NCI-H510A (cell line): ENCODE data around the gene DENND1A.

ENCODE experiments used
- DNase-seq: peaks from one replicate; lab custom pipeline; 2025; lab: John Stamatoyannopoulos, UW

DENND1A gene

DNA sequence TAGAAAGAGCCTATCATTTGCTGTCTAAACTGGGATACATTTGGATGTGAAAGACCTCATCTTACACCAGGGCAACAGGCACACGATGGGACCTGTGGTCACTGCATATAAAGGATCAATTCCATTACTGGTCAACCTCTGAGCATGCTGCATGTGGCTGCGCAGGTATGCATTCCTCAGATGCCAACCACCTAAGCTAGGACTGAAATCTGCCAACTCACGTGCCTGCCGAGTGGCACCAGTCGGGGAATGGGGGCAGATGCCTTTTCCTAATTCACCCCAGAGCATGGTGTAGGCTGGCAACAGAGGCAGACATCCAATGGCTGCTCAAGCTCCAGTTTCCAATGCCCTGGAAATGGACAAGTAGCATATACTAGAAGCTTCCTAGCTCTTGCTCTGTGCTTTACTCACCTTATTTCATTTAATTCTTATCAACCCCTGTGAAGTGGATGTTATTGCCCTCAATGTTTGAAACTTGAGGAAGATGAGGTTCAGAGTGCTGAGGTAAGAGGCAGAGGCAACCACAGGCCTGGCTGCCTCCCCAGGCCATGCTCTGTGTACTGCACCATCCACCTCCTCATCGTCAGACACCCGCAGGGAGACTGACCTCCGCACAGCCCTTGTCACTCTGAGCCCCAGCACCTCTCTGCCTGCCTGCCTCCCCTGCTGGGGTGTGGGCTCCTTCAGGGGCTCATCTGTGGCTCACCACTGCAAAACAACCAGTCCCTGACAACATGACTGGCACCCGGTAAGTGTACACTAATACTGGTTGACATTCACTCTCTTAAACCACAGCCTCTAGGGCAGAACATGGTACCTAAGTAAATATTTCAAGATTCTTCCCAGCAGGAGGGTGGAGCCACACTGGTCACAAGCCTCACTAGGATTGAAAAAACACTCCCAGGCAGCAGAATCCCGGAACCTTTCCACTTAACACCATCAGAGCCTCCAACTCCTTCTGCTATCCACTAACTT lies 345.4 kb downstream of the DENND1A start:
- DNase-seq = peak; percentile 61

DNA sequence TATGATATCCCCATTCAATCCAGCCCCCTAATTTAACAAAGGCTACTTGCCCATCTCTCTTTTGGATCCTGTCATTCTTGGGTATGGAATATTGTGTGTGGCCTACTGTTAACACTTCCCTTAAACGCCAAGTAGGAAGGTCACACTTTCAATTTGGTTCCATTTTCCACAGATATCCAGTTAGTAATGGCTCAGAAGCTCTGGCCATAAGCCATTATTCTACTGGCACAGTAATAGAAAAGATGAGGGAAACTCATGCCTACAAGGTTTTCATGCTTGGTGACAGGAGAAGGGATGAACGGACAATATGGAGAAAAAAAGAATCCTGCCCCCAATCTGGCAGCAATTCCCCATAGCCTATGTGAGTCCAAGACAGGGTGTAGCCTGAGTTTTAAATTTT lies 346.3 kb downstream of the DENND1A start:
- no peak for DNase-seq

DNA sequence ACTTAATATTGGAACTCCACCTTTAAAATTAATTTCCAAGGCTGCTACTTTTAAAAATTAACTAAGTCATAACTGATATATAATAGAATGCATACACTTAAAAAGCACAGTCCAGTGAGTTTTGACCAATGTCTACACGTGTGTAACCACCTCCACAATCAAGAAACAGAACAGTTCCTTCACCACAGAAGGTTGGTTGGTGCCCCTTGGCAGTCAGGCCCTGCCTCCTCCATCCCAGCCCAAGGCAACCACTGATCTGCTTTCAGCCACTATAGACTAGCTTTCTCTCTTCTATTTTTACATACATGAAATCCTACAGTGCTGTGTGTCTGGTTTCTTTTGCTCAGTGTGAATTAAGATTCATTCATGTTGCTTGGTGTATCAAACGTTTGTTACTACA lies 358.7 kb downstream of the DENND1A start:
- no peak for DNase-seq

DNA sequence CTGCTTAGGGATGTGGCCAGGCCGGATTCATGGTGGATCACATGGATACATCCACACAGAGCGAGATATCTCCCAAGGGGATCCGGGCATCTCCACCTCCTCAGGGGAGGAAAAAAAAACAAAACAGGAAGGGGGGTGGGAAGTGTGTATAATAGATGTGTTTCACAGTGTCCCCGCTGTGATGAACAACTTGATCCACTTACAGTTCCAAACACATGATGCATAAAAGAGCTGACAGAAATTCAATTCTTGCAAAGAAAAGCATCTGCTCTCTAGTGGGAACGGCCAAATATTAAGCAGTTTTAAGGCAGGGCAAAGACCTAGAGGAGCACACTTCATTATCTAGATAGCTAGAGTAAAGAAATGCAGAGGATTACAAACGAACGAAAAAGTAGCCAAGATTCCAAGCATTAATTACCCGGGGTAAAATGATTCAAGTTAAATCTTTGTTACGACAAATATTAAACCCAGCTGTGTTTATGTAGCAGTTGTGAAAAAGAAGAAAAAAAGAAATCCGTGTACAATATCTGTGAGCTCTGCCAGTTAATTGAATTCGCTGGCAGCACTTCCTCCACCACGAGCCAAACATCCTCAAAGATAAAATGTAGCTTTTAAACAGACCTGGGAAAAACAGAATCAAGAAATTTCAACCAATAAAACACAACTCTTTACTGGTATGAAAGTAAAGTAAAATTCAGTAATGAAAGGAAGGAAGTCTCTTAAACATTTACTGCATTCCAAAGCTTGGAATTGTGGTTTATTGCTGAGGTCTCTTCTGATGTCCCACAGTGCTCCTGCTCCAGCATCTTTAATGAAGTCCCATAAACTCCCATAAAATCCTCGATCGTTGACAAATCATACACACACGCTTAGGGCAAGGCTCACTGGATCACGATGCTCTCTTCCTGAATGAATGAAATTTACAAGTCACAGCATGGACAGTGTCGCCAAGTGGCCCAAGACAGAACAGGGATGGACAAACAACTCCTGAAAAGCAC lies 360.9 kb downstream of the DENND1A start:
- DNase-seq = no peak

DNA sequence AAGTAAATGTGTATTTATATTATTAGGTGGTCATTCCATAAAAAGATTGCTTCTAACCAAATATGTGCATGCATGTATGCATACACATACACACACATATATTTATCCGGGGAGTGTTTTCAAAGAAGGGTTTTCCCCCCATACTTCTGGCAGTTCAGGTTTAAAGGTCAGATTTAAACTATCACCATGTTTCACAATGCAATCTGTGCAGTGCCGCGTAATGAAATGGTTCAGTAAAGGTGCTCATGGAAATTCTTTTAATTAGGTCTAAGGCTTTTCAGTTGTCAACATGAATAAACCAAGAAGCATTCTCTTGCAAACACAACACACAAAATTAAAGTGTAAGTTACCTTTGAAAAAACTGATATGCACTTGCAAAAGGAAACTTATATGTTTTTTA lies 362.9 kb downstream of the DENND1A start:
- DNase-seq = no peak

DNA sequence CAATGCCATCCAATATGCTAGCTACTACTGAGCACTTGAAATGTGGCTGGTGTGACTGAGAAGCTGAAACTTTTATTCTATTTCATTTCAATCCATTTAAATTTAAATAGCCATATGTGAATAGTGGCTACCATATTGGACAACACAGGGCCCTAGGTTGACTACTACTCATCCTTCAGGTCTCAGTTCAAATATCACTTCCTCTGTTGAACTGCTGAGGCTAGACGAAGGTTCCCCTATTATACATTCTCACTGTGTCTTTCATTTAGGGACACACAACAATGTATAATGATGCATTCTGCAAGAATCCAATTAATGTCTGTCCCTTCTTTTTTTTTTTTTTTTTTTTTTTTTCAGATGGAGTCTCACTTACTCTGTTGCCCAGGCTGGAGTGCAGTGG lies 365.3 kb downstream of the DENND1A start:
- DNase-seq = no peak

DNA sequence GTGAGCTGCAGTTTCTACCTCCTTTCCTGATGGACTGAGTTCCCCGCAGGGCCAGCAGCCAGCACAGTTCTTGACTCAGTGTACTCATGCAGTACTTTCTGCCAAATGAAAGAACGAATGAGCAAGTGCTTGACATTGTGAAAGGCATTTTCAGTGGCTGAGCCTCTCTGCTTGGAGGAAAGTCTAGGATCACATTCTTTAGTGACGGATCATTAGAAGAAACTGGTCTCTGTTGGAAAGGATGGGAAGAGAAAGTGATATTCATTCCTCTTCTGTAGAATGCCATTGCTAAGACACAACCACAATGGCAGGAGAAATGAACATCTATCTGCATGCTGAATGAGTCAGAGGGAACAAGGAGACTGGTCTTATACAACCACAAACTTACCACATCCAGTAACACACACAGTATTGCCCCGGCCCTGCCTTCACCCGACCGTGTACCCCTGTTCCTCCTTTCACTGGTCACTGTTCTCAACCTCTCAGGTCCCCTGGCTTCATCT lies 367.0 kb downstream of the DENND1A start:
- no peak for DNase-seq

DNA sequence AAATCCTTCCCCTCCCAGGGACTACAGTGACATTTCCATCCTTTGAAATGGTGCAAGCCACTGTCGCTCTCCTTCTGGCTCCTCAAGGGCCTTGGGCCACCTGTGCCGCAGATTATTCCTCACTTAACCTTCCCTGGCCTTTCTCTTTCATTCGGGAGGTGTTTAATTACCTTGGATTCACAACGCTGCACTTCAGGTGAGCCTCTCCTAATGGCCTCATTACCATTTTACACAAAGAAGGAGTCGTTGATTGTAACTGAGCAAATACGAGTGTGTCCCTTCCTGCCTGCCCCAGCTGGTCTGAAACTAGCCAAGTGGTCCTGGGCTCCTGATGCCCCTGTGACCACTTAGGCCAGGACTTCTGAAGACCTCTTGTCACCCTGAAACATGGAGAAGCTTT lies 368.9 kb downstream of the DENND1A start:
- DNase-seq = peak; percentile 80

DNA sequence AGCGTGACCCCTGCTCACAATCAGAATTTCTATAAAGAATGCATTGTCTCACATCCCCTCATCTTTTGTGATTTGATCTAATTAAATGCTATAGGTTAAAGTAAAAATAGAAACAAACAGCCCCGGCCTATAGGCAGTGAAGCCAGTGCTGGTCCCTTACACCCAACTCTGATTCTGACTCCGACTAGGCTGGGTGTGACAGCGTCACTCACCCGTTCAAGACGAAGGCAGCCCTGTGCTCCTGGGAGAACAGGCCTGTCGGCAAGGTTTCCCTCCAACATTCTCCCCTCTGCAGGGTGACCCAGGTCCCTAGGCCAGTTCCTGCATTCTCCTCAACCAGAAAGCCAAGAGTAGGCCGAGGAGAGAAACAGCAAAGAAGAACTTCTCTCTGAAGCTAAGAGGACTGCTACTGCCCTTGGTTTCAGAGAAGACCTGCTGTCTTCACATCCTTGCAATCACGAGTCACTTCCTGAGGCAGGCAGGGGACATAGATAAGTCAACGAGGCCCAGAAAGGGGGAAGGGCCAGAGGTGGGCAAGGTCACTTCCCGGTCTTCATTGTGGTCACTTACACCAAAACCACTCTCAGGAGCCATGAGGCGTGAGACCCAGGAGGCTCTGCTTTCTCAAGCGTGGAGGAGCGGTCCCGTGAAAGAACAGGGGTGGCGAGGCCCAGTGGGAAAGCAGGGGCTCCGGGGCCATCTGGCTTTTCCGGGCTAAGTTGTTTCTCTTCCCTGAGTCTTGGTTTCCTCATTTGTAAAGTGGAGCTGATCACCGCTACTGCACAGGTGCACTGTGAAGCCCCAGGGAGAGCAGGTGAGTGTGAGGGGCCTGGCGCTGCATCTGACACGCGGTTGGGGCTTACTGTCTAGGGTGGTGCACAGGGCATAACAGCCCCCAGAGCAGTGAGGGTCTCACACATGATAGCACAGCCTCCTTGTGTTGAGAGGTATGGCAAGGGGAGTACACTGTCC lies 373.2 kb downstream of the DENND1A start:
- DNase-seq = no peak

DNA sequence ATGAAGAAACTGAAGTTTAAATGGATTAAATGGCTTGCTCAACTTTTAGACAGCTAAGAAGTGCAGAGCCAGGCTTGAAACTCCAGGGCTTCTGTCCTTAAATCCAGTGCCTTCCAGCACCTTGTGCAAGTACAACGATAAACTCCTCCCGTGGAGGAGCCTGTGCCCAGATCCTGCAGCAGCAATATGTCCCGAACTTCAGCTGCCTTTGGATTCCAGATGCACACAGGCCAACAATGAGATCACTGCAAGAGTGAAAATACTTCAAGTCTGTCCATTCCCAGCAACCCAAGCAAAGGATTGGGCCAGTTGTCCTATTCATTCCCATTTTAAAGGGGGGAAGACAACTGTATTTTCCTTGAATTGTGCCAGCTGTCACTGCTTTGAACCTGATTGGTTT lies 374.3 kb downstream of the DENND1A start:
- no peak for DNase-seq

DNA sequence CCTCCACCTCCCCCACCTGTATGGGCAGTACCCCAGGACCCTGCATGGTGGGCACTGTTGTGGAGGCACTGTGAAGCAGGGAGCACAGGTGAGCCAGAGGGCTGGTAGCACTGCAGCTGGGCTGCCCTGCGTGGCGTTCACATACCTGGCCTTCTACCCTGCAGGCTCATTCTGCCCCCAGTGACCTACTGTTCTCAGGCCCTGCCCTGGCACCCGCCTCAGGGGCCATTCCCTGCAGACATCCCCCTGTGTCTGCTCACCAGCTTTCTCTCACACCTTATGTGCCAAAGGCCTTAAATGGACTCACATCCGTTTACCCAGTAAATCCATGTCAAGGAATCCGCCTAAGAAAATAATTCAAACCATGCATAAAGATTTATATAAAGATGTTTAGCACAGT lies 377.4 kb downstream of the DENND1A start:
- no peak for DNase-seq

DNA sequence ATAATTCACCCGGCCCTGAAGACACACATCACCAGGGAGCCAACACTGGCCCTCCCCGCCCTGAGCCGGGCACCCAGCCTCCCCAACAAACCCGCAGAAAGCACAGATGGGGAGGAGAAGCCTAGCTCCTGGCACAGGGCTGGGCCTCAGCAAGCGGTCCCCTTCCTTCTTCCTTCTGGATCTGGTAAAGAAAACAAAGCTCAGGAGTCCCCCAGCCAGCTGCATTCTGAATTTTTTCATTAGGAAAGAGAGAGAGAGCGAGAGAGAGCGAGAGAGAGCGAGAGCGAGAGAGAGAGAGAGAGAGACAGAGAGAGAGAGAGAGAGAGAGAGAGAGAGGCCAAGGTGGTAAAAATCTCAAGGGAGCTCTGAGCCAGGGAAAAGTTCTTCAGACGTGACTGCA lies 378.2 kb downstream of the DENND1A start:
- DNase-seq = no peak

DNA sequence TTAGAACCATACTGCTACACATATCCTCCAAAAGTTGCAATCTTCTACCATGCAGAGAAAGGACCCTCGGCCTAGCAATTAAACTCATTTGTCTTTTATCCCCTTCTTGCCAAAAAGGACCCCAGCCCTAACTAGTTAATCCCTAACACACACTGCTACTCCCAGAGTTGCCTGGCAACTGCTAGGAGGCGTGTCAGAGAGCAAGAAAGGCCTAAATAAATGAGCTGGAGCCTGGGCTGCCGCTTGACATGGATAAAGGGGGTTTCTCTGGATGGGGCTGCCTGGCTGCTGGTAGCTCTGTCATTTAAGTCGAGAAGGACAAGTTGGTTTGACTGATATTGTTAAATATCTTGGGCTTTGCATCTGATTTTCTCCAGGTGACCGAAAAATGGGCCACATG lies 379.1 kb downstream of the DENND1A start:
- DNase-seq = peak; percentile 25

DNA sequence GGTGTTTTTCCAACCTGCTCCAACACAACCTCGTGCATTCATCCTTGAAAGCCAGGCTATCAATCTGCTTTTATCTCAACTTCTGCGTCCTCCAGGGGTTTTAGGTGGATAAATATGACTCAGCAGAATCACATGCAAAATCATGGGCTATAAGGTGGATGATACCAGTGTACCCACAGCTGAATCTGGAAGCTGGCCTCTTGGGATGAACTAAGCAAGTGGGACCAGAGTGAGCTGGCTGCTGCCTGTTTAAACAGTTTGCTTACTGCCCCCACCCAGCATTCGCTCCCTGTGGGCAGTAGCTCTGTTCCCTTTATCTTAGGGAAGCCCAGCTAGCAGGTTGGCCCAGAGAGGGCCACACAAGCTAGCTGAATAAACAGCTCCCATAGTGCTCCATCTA lies 379.9 kb downstream of the DENND1A start:
- DNase-seq = peak; percentile 14

DNA sequence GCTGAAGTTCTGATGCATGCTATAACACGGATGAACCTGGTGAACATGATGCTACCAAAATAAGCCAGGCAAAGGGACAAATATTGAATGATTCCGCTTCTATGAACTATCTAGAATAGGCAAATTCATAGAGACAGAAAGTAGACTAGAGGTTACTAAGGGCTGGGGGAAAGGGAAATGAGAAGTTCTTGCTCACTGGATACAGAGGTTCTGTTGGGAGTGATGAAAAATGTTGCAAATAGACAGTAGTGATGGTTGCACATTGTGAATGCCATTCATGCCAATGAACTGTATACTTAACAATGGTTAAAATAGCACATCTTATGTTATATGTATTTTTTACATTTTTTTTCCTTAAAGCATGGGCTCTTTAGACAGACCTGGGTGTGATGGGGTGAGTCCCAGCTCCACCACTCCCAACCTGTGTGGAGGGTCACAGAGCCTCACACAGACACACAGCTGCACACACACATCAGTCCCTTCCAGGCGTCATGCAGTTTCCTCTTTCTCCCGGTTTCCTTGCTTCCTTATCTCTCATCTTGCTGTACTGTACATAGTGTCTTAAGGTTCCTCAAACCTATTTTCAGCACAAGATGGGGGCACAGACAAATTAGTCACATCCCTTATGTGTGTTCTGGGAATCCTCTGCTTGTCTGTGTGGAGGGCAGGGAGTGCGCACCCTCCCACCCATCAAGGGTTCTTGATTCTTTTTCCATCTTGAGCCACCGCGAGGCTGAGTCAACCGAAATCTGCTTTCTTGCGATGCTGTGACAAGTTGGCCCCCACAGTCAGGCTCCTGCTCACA lies 381.0 kb downstream of the DENND1A start:
- no peak for DNase-seq

DNA sequence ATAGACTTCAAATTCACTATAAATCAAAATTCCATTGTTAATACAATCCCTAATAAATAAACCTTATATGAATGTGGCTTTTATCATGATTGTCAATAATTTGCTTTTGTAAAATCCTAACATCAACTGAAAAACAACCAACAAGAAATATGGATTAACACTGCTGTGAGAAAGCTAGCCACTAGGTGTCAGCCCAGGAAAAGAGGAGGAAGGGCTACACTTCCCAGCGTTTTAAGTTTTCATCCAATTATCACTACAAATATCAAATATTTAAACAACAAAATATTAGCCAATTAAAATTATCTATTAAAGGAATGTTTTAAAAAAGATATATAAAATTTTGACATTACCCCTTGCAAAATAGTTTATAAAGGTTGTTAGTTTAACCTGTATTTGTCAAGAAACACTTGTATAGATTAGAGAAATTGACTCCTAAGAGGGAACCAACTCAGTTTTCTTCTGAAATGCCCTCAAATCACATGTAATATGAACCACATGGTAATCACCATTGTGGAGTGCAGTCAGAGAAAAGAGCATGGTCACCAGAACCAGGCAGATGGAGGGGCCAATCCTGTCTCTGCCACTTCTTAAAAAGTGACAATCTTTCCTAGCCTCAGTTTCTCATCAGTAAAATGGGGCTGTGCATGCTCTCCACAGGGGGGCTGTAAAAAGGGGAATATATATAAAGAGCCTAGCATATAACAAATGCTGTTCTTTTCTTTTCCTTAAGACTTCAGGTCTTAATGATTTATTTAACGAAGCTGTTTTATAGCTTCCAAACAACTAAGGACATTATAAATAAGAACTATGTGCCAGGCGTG lies 385.7 kb downstream of the DENND1A start:
- DNase-seq = no peak

DNA sequence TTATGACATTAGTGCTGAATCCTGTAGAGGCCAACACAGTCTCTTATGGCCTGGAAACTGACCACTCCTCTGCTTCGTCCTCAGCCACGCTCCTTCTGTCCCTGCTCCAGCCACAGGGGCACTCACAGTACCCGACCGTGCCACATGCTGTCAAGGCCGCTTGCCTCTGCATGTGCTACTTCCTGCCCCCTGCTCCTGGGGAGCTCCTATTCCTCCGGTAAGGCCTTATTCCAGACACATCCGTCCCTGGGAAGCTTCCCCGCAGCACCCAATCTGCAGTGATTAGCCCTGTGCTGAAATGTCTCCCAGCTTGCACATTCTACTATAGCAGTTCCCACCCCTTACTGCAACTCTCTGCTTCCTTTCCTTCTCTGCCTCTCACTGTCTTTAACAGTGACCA lies 386.4 kb downstream of the DENND1A start:
- no peak for DNase-seq

DNA sequence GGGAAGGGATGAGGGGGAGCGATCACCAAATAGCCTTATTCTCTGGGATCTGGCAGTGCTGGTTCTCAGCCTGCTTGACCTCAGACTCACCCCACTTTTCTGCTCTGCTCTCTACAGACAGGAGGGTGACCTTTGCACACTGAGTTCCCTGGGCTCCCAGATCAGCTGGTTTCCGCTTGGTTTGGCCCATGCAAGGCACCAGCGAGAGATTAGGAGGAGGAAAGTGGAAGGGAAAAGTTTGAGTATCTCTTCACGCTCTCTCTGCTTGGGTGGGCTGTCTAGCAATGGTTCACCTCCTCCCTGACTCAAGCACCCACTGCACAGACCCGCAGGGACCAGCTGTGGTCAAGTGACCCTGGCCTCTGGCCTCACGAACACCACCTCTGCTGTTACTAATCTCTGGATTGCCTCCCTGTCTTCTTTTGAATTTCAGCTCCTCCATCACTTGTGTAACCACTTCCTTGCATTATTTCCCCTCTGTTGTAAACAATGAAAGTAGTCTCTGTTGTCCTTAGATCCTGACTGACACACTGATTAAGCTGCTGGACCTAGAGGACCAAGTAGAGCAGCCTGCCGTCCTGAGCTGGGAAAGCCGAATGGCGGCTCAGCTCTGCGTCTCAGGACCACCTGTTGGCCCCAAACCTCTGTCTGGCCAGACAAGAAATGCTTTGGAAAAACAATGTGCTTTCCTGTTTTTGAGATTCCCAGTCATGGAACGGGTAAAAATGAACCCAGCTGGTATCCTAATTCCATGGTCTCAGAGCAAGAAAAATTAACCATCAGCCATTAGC lies 387.3 kb downstream of the DENND1A start:
- DNase-seq = no peak

DNA sequence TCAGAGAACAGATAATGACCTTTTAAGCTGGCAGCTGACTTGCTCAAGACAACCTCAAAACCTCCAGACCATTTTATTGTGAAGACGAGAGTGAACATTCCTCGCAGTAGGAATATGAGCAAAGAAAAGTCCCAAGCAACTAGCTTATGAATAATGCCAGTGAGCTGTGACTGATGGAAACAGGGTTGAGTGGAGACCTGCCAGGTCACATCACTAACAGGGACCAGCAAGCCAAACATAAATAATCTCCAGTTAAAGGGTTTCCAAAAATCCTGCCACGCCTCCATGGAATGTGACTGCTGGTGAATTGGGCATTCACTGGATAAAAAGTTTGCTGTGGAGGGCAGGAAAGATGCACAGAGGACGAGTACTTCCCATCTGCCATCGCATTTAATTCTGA lies 388.5 kb downstream of the DENND1A start:
- DNase-seq = no peak
